Panc1 (cell line): Measurements from ENCODE around the gene GTF2I.
"Not testable (repeated sequence)": the region's sequence is repeated elsewhere in the genome, so short reads cannot be mapped to it uniquely, and the experiment has no call there.

Experiments
- POLR2AphosphoS5 ChIP-seq: IDR thresholded peaks from 2 replicates; pipeline ENCODE4 v1.6.1; 2012; ENCODE audit warnings: mild to moderate bottlenecking, low read depth, low read length, moderate library complexity
- REST ChIP-seq, 2 experiments: IDR thresholded peaks; 2 replicates each; pipeline ENCODE4 v1.6.1; 2011 to 2012; ENCODE audit warnings: low read depth in 2 of 2, control low read depth in 1 of 2, low read length in 1 of 2, mild to moderate bottlenecking in 1 of 2, moderate library complexity in 1 of 2; ENCODE audit not compliant: insufficient read depth in 1 of 2
- SIN3A ChIP-seq: IDR thresholded peaks from 2 replicates; pipeline ENCODE4 v1.6.1; 2012; ENCODE audit warnings: low read depth, mild to moderate bottlenecking, low read length, moderate library complexity, borderline replicate concordance; ENCODE audit not compliant: insufficient read depth
- TCF7L2 ChIP-seq: IDR thresholded peaks from 2 replicates; pipeline ENCODE4 v1.6.1; 2011; ENCODE audit warnings: mild to moderate bottlenecking, low read depth, low read length, inconsistent platforms
- TF ChIP-seq, protein P1 (sequence below): fragments of 450-650 bp; IDR thresholded peaks from 2 replicates; pipeline ENCODE4 v1.5.1; 2017; ENCODE audit warnings: mild to moderate bottlenecking

DNA sequence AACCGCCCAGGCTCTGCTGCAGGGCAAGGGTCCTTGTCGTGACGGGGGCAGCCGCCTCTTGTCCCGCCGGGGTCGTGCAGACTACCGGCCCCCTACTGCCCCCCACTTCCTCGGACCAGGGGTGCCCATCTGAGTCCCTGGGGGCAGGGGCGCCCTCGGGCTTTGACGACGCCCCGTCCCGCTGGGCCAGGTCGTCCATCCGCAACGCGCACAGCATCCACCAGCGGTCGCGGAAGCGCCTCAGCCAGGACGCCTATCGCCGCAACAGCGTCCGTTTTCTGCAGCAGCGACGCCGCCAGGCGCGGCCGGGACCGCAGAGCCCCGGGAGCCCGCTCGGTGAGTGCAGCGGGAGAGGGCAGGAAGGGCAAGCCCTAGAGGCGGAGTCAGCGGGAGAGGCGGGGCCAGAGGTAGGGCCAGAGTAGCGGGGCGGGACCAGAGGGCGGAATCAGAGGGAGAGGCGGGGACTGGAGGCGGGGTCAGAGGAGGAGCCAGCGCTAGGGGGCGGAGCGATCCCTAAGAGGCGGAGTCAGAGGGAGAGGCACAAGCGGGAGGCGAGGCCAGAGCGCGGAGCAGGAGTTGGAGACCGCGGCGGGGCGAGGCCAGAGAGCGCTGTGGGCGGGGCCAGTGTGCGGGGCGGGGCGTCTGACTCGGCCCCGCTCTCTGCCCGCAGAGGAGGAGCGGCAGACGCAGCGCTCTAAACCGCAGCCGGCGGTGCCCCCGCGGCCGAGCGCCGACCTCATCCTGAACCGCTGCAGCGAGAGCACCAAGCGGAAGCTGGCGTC lies 131.0 kb downstream of the GTF2I start:
- TF ChIP-seq, protein P1, sequence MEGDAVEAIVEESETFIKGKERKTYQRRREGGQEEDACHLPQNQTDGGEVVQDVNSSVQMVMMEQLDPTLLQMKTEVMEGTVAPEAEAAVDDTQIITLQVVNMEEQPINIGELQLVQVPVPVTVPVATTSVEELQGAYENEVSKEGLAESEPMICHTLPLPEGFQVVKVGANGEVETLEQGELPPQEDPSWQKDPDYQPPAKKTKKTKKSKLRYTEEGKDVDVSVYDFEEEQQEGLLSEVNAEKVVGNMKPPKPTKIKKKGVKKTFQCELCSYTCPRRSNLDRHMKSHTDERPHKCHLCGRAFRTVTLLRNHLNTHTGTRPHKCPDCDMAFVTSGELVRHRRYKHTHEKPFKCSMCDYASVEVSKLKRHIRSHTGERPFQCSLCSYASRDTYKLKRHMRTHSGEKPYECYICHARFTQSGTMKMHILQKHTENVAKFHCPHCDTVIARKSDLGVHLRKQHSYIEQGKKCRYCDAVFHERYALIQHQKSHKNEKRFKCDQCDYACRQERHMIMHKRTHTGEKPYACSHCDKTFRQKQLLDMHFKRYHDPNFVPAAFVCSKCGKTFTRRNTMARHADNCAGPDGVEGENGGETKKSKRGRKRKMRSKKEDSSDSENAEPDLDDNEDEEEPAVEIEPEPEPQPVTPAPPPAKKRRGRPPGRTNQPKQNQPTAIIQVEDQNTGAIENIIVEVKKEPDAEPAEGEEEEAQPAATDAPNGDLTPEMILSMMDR: not testable (repeated sequence)
- not testable (repeated sequence) for TF ChIP-seq REST (IDR thresholded peaks at IDR 0.05; ENCODE audit: insufficient read depth in 1 of 2, low read depth in 2 of 2, low read length in 1 of 2); POLR2AphosphoS5; TCF7L2; SIN3A
